Measurements from ENCODE around the gene CDC42BPA. TPM values are rescaled to one million over a fixed set of nuclear protein-coding genes. Genes with fewer than 3 reads are reported as not detected.

The CDC42BPA gene
- total and polyA plus RNA-seq, 2 donors (not counting 3 experiments of a cell fraction or from before 2014, with no cell fraction given) = 26.1 to 92.6 TPM

DNA sequence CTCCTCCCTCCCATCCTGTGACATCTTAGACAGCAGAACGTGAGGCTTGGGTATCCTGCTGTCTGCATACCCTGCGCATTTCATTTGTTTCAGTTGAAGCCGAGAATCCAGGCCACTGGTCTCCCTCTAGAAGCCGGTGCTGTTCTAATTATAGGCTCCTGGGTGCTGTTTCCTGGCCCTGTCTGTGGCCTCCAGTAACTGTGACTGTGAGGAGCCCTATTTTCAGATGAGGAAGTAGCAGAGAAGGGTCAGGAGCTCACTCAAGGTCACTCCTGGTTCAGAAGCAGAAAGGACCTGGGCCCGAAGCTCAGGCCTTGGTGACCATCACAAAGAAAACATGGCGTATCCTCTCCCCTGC is 354.2 kb downstream of the CDC42BPA start:
- no peak overlapping the region for H3K9ac ChIP-seq (replicated peaks; ENCODE audit: extremely low read depth, insufficient read depth, low read length)
- no peak overlapping the region for H3K4me2 ChIP-seq (ENCODE audit: insufficient read depth, low read length)
- no peak for TF ChIP-seq MAX (IDR thresholded peaks at IDR 0.05; ENCODE audit: insufficient read depth, insufficient read length)
- no peak for TF ChIP-seq POLR2A (IDR thresholded peaks at IDR 0.05; ENCODE audit: low read depth, low read length)
- BruUV-seq (replicated peaks) = no TSS peak
- DNase-seq (ENCODE audit: low read depth, low spot score) (no peak), FAIRE-seq (no peak)
- no peak overlapping the region for H3K4me3 ChIP-seq (replicated peaks in 1 of 3; ENCODE audit: insufficient read depth in 1 of 3, low read depth in 1 of 3, low read length in 3 of 3)
- H3K27me3 ChIP-seq (ENCODE audit: control insufficient read depth in 2 of 2, insufficient read depth in 2 of 2, low read length in 2 of 2) = no peaks in the 10 kb centered on the region
- no peaks in the 10 kb centered on the region for H3K9me3 ChIP-seq (replicated peaks; ENCODE audit: control insufficient read depth, insufficient read depth, low read length)
- dilution Hi-C loops (cut with MboI; ENCODE audit: extremely low pct_ligation_motif_present, low sequenced_read_pairs) (no loop called here), intact Hi-C loops (cut with micrococcal nuclease) (no loop called here)
- no peak overlapping the region for H2AFZ ChIP-seq (ENCODE audit: low read depth, low read length)
- no peaks in the 10 kb centered on the region for H4K20me1 ChIP-seq (replicated peaks; ENCODE audit: control insufficient read depth, extremely low read depth, insufficient read depth, low read length)
- H3K27ac ChIP-seq (ENCODE audit: insufficient read depth, low read depth, low read length) = no peak overlapping the region
- H3K36me3 ChIP-seq (ENCODE audit: control insufficient read depth in 2 of 2, extremely low read depth in 1 of 2, insufficient read depth in 2 of 2, low read length in 2 of 2) = no peaks in the 10 kb centered on the region
- ChIA-PET POLR2A (no interaction called here), CTCF (no interaction called here)
- H3K4me1 ChIP-seq (ENCODE audit: control insufficient read depth, extremely low read depth, insufficient read depth, low read length) = no peaks in the 10 kb centered on the region
- no peaks in the 10 kb centered on the region for H3K79me2 ChIP-seq (ENCODE audit: control insufficient read depth, insufficient read depth, low read length)
- no peaks in the 10 kb centered on the region for H3K9me1 ChIP-seq (replicated peaks; ENCODE audit: control insufficient read depth, extremely low read depth, insufficient read depth, low read length)

DNA sequence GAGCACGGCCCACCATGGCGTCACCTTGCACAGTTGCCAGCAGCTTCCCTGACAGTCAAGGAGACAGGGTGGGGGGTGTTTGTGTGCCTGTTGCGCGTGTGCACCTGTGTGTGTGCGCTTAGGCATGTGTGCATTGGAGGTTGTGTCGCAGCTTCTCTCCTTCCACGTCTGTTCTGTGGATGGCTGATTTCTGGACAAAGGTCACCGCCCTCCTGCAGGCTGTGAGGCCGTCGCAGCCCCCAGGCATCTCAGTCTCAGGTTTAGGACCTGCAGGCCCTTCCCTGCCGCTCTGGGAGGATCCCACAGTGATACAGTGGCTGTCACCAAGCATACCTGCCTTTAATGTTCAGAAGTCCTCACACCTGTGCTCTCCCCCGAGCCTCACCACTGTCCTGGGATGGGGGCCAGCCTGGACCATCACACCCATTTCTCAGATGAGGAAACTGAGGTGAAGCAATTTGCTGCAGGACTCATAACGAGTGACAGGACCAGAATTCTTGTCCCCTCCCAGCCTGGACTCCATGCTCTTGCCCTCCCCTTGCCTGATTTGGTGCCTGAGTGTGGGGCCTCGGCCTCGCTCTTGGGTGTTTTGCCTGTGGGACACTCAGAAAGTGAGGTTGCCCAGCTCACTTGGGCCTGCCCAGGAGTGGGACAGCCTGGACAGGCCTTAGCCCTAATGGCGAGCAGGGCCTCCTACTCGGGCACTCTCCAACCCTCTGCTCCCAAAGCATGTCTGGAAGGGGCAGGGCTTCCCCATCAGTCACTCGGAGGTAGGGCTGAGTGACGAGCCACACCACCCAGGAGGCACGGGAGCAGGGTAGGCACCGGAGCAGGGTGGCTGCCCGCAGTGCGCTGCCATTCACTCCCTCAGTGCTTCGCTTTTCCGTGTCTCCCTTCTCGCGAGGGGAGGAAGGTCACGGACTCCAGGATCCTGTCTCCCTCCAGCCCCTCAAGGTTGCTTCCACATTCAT is 355.6 kb downstream of the CDC42BPA start:
- H2AFZ ChIP-seq (ENCODE audit: low read depth, low read length) = no peak overlapping the region
- no peaks in the 10 kb centered on the region for H3K27me3 ChIP-seq (ENCODE audit: control insufficient read depth in 2 of 2, insufficient read depth in 2 of 2, low read length in 2 of 2)
- H3K9me3 ChIP-seq (replicated peaks; ENCODE audit: control insufficient read depth, insufficient read depth, low read length) = no peaks in the 10 kb centered on the region
- no peak overlapping the region for H3K4me3 ChIP-seq (replicated peaks in 1 of 3; ENCODE audit: insufficient read depth in 1 of 3, low read depth in 1 of 3, low read length in 3 of 3)
- intact Hi-C loops (cut with micrococcal nuclease) = no loop called here
- no peak for DNase-seq (ENCODE audit: low read depth, low spot score)
- FAIRE-seq = no peak
- no peaks in the 10 kb centered on the region for H3K79me2 ChIP-seq (ENCODE audit: control insufficient read depth, insufficient read depth, low read length)
- no peaks in the 10 kb centered on the region for H3K9me1 ChIP-seq (replicated peaks; ENCODE audit: control insufficient read depth, extremely low read depth, insufficient read depth, low read length)
- H3K9ac ChIP-seq (replicated peaks; ENCODE audit: extremely low read depth, insufficient read depth, low read length) = no peak overlapping the region
- dilution Hi-C loops (cut with MboI; ENCODE audit: extremely low pct_ligation_motif_present, low sequenced_read_pairs) = no loop called here
- no peaks in the 10 kb centered on the region for H4K20me1 ChIP-seq (replicated peaks; ENCODE audit: control insufficient read depth, extremely low read depth, insufficient read depth, low read length)
- POLR2A ChIA-PET = no interaction called here
- CTCF ChIA-PET = no interaction called here
- no peak overlapping the region for H3K27ac ChIP-seq (ENCODE audit: insufficient read depth, low read depth, low read length)
- no peaks in the 10 kb centered on the region for H3K4me1 ChIP-seq (ENCODE audit: control insufficient read depth, extremely low read depth, insufficient read depth, low read length)
- no TSS peak for BruUV-seq (replicated peaks)
- TF ChIP-seq GATA2 (IDR thresholded peaks at IDR 0.05; ENCODE audit: insufficient read depth, insufficient read length, low read depth, low read length) (no peak), CTCF (IDR thresholded peaks at IDR 0.05; ENCODE audit: extremely low read depth in 1 of 2, insufficient read depth in 1 of 2, low read depth in 1 of 2, low read length in 2 of 2) (no peak), MYC (IDR thresholded peaks at IDR 0.05; ENCODE audit: low read depth, low read length) (no peak)
- H3K4me2 ChIP-seq (ENCODE audit: insufficient read depth, low read length) = no peak overlapping the region
- no peaks in the 10 kb centered on the region for H3K36me3 ChIP-seq (ENCODE audit: control insufficient read depth in 2 of 2, extremely low read depth in 1 of 2, insufficient read depth in 2 of 2, low read length in 2 of 2)

Data from endothelial cell of umbilical vein (primary cell).